Smooth muscle cell of bladder (primary cell): ENCODE results near the gene ATPAF1. TPM values are rescaled to one million over a fixed set of nuclear protein-coding genes. Genes with fewer than 3 reads are reported as not detected.

Experiments
- total RNA-seq: library from RNA; depleted of rRNA; stranded (reverse); fragments of >200 nt; gene quantifications from 2 replicates; pipeline ENCODE4 v1.2.3, GENCODE V29; 2014

ATPAF1 gene
- total RNA-seq: 44.4 and 48.8 TPM in 2 replicates

GRCh38 chr1:46667782-46668760 is at the start of gene ATPAF1:
ATPAF1 (minus strand) TSS chr1:46668364; CDS start chr1:46668322, 42 bp downstream.

GRCh38 chr1:46671554-46671953 is 3.4 kb upstream of the ATPAF1 start, which contains the start of gene TEX38:
TEX38 (plus strand) TSS chr1:46671854; CDS start chr1:46671935, 81 bp downstream.

GRCh38 chr1:46616277-46617107 is 51.7 kb downstream of the ATPAF1 start, which contains the start of gene MOB3C:
MOB3C (minus strand) TSS chr1:46616811; CDS start chr1:46613321, 3,490 bp downstream.

GRCh38 chr1:46603858-46604549 is 64.2 kb downstream of the ATPAF1 start, which contains the start of gene MKNK1:
MKNK1 (minus strand) TSS chr1:46604268; CDS start chr1:46583327, 20,941 bp downstream.

Other genes starting within 250 kb of the ATPAF1 start
- not detected in 2 replicates for gene DMBX1, start 178.5 kb downstream of the ATPAF1 start, total RNA-seq
- not detected in 2 replicates for gene KNCN, start 116.7 kb downstream of the ATPAF1 start, total RNA-seq
- gene MKNK1, start 64.1 kb downstream of the ATPAF1 start, total RNA-seq: 15.1 and 21.5 TPM in 2 replicates
- 9.0 and 11.3 TPM in 2 replicates for gene MOB3C, start 51.6 kb downstream of the ATPAF1 start, total RNA-seq
- gene TEX38, start 3.5 kb upstream of the ATPAF1 start, total RNA-seq: not detected in 2 replicates
- 22.3 and 27.5 TPM in 2 replicates for gene EFCAB14, start 50.8 kb upstream of the ATPAF1 start, total RNA-seq
- gene CYP4B1, start 130.7 kb upstream of the ATPAF1 start, total RNA-seq: not detected in 2 replicates